Measurements from ENCODE around the gene HELZ. TPM values are rescaled to one million over a fixed set of nuclear protein-coding genes. Genes with fewer than 3 reads are reported as not detected.

Gene HELZ
- total RNA-seq, 1 donor from 2014 or later, result 47.4 TPM

DNA sequence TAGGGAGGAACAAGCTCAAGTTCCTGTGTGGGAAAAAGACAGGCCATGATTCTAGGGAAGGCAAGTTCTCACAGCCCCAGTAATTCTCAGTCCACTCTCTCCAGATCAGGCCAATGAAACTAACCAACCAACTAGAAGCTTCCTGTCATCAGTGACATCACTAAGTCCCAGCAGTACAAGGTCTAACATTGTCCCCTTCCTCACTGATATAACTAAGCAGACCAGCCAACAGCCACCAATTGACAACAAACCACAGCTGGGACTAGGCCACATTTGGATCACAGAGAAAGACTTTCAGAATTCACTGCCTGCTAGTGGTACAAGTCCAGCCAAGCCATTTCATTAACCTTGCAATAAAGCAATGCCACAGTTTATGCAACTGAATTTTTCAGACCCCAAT lies 106.6 kb downstream of the HELZ start:
- H3K4me1 Mint-ChIP-seq (ENCODE audit: low read depth, unreplicated experiment), result no peaks in the 10 kb centered on the region
- H3K36me3 Mint-ChIP-seq (ENCODE audit: unreplicated experiment), result no peaks in the 10 kb centered on the region
- no peaks in the 10 kb centered on the region for H3K9me3 Mint-ChIP-seq (ENCODE audit: unreplicated experiment)
- no peaks in the 10 kb centered on the region for H3K27me3 Mint-ChIP-seq (ENCODE audit: unreplicated experiment)
- no peak overlapping the region for H3K4me3 Mint-ChIP-seq (ENCODE audit: unreplicated experiment)
- no peak for DNase-seq
- TF ChIP-seq, protein P1, sequence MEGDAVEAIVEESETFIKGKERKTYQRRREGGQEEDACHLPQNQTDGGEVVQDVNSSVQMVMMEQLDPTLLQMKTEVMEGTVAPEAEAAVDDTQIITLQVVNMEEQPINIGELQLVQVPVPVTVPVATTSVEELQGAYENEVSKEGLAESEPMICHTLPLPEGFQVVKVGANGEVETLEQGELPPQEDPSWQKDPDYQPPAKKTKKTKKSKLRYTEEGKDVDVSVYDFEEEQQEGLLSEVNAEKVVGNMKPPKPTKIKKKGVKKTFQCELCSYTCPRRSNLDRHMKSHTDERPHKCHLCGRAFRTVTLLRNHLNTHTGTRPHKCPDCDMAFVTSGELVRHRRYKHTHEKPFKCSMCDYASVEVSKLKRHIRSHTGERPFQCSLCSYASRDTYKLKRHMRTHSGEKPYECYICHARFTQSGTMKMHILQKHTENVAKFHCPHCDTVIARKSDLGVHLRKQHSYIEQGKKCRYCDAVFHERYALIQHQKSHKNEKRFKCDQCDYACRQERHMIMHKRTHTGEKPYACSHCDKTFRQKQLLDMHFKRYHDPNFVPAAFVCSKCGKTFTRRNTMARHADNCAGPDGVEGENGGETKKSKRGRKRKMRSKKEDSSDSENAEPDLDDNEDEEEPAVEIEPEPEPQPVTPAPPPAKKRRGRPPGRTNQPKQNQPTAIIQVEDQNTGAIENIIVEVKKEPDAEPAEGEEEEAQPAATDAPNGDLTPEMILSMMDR (IDR thresholded peaks at IDR 0.05; ENCODE audit: partially characterized antibody, unreplicated experiment), result no peak
- H3K27ac Mint-ChIP-seq (ENCODE audit: unreplicated experiment), result no peak overlapping the region

DNA sequence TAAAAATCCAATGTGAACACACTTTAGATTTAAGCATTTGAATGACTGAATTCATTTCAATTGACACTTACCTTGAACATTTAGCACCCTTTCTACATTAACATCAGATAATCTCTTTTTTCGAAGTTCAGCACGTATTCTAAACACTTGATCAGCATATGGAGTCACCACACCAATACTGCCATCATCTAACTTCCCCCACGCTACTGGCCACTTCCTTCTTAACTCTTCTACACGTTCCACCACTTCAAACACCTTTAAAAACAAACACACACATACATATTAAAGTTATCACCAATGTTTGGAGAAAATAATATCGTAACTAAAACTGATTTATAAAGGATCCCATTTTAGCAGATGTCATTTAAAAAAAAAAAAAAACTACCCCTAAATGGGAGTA lies 107.1 kb downstream of the HELZ start:
- TF ChIP-seq, protein P1 (IDR thresholded peaks at IDR 0.05; ENCODE audit: partially characterized antibody, unreplicated experiment), result no peak
- H3K27ac Mint-ChIP-seq (ENCODE audit: unreplicated experiment), result no peak overlapping the region

DNA sequence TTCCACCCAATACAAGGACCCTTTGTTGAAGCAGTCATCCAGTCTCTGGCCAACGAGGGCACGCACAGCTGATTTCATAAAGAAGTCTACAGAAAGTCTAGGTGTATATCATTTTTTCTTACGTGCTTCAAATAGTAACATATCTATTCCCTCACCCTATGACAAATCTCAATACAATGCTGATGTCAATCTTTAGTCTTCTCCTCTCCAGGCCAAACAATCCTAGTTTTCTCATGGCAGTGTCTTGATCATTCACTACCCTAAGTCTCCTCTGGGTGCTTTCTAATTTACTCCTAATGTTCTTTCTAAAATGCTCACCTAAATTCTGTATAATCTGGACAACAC lies 108.0 kb downstream of the HELZ start:
- DNase-seq, result no peak
- Mint-ChIP-seq H3K27ac (ENCODE audit: unreplicated experiment) (no peak overlapping the region), H3K27me3 (ENCODE audit: unreplicated experiment) (no peaks in the 10 kb centered on the region), H3K36me3 (ENCODE audit: unreplicated experiment) (no peaks in the 10 kb centered on the region), H3K4me3 (ENCODE audit: unreplicated experiment) (no peak overlapping the region), H3K4me1 (ENCODE audit: low read depth, unreplicated experiment) (no peaks in the 10 kb centered on the region), H3K9me3 (ENCODE audit: unreplicated experiment) (no peaks in the 10 kb centered on the region)
- TF ChIP-seq, protein P1 (IDR thresholded peaks at IDR 0.05; ENCODE audit: partially characterized antibody, unreplicated experiment), result no peak

More for the DNA sequence above, 107.1 kb downstream of the HELZ start:
- Mint-ChIP-seq H3K27me3 (ENCODE audit: unreplicated experiment) (no peaks in the 10 kb centered on the region), H3K4me1 (ENCODE audit: low read depth, unreplicated experiment) (no peaks in the 10 kb centered on the region), H3K36me3 (ENCODE audit: unreplicated experiment) (no peaks in the 10 kb centered on the region), H3K9me3 (ENCODE audit: unreplicated experiment) (no peaks in the 10 kb centered on the region), H3K4me3 (ENCODE audit: unreplicated experiment) (no peak overlapping the region)
- DNase-seq, result no peak

DNA sequence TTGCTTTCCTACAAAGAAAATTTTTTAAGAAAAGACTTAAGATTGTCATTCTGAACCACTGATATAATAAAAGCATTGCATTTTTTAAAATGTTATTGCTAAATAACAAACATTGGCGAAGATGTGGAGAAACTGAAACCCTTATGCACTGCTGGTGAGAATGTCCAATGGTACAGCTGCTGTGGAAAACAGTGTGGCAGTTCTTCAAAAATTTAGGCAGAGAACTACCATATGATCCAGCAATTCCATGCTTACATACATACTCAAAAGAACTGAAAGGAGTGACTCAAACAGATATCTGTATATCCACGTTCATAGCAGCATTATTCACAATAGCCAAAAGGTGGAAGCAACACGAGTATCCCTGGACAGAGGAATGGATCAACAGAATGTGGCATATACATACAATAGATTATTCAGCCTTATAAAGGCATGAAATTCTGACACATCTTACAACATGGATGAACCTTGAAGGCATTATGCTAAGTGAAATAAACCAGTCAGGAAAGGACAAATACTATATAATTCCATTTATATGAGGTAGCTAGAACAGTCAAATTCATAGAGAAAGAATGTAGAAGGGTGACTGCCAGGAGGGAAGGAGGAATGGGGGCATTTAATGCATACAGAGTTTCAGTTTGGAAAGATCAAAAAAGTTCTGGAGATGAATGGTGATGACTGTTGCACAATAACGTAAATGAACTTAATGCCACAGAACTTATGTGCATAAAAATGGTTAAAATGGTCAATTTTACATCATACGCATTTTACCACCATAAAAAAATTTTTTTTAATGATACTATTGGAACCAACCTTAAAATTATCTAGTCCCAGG lies 108.6 kb downstream of the HELZ start:
- Mint-ChIP-seq H3K4me1 (ENCODE audit: low read depth, unreplicated experiment) (no peaks in the 10 kb centered on the region), H3K9me3 (ENCODE audit: unreplicated experiment) (no peaks in the 10 kb centered on the region), H3K4me3 (ENCODE audit: unreplicated experiment) (no peak overlapping the region), H3K27me3 (ENCODE audit: unreplicated experiment) (no peaks in the 10 kb centered on the region), H3K27ac (ENCODE audit: unreplicated experiment) (no peak overlapping the region), H3K36me3 (ENCODE audit: unreplicated experiment) (no peaks in the 10 kb centered on the region)
- TF ChIP-seq, protein P1 (IDR thresholded peaks at IDR 0.05; ENCODE audit: partially characterized antibody, unreplicated experiment), result no peak
- no peak for DNase-seq

DNA sequence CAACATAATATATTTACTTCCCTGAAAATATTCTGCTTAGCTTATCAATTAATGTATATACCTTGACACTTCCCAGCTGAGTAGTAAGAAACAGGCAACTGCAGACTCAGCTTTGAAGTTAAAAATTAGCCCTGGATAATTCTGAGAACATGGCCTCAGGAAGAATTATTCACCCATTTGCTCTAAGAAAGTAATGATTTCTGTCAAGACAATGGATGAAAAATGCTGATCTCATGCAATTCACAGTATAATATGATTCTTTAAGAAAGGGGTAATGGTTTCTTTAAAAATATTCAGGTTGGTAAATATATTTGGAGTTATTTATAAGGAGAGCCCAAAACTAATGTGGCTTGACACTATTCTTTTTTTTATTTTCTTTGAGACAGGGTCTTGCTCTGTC lies 111.8 kb downstream of the HELZ start:
- Mint-ChIP-seq H3K9me3 (ENCODE audit: unreplicated experiment) (no peaks in the 10 kb centered on the region), H3K27me3 (ENCODE audit: unreplicated experiment) (no peaks in the 10 kb centered on the region), H3K4me1 (ENCODE audit: low read depth, unreplicated experiment) (no peaks in the 10 kb centered on the region), H3K27ac (ENCODE audit: unreplicated experiment) (no peak overlapping the region), H3K4me3 (ENCODE audit: unreplicated experiment) (no peak overlapping the region), H3K36me3 (ENCODE audit: unreplicated experiment) (no peaks in the 10 kb centered on the region)
- DNase-seq, result no peak
- TF ChIP-seq, protein P1 (IDR thresholded peaks at IDR 0.05; ENCODE audit: partially characterized antibody, unreplicated experiment), result no peak
